Measurements from ENCODE around the gene MYO10.

MYO10 gene

DNA sequence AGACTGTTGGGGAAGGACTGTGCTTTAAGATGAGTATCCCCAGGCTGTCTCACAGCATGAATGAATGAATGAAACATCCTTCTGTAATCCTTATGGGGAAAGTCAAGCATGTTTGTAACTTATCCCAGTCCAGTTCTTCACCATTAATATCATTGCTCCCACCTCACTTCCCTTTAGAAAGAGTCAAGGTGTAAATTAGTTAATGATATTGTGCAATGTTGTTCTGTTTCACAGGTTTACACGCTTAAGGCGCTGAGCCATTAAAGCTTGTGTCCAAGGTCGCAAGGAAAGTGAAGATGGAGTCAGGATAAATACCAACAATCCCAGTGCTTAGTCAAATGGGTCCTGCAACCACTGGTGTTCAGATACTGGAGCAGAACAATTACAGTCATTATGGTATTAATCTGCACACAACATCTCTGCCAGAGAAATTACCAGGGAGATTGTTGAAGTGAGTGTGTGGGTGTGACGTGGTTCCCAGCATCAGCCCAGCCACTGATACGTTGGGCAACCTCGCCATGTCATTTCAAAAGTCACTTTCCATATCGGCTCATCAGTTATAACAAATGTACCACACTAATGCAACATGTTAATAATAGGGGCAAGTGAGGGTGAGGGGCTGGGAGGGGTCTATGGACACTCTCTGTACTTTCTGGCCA, 1.5 kb upstream of the MYO10 start:
- DNase-seq, result no peak

DNA sequence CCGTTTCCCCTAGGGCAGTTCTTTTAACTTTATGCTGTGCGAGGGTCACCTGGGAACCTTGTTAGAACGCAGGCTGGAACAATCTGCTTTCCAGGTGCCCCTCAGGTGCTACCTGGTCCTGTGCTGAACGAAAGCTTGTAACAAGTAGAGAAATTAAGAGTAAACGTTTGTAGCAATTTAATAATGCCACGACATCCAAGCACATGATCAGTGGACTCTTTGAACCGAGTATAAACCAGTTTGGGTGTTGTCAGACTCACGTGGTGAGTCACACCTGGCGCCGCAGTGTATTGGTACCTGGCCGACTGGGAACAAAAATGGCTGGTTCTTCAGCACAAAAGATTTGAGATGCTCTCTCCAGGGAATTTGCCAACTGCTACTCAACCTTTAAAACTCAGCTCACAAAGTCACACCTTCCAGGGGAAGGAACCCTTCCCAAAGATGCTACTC, 926 bp upstream of the MYO10 start:
- no peak for DNase-seq

DNA sequence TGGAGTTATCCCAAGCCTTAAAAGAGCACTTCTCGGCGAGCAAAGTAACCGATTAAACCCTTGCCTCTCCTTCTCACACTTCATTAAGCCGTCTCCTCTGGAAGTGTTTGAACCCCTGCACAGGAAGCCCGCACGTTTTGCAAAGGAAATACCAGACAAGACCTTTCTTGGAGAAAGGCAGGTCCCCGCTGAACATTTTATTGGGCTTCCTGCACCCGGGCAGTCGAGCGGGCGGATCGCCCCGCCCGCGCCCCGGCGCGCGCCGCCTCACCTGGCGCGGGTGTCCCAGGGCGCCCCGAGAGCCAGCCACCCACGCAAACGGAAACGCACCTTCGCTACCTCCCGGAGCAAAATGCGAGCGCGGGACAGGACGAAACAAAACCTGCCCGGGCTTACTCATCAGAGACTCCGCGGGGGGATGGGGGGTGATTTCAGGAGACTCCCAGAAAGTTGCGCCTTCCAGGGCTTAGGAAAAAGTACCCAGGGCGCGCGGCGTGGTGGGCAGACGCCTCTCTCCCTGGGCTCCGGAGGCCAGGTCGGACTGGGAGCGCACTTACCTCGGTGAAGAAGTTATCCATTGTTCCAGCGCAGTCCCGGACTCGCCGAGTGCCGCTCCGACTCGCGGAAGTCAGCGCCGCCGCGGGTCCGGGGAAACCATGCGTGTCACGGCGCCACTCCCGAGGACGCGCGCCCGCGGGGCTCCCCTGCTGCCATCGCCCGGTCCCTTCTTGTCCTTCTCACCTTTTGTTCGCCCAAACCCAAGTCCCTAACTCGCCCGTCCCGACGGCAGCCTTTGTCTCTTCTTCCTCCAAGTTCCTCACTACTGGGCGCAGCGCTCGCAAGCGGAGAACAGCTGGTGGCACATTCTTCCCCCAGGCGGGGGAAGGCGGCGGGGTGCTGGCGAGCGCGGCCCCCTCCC, 598 bp downstream of the MYO10 start:
- DNase-seq, result no peak

DNA sequence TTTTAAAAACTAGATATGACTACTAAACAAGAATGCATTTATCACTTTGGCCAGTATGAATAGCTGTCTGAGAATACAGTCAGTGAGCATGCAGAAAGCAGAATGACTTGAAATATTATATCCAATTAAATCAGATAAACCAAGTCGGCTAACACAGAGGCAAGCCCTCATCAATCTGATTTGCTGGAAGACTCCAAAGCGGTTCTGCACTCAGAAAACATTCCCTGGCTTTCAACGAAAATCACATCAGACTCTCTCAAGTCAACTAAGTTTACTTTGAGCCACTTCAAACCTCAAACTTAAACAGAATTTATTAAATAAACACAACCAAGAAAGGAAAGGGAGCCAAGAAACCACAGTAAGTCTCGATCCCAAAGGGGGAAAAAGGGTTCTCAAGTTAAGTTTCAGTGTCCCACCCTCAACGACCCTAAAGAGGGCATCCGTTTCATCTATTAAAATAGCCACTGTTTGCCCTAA, 1.4 kb downstream of the MYO10 start:
- DNase-seq, result no peak

DNA sequence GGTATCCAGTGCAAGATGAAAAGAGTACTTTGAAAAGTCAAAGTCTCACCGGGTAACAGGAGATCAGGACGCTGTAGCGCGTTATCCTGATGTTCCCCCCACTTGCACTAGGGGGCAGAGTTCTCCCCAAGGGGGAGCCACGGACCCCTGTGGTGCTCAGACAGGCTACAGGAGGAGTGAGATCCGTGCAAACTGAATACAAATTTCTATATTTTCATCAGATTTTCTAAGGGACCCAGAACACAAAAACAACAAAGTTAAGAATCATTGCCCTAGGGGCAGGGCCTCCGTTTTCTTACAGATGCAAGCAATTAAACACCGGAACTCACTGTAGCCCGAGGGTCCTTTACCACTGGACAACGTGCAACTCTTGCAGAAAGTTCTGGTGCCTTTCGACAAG, 2.0 kb downstream of the MYO10 start:
- DNase-seq, result no peak

DNA sequence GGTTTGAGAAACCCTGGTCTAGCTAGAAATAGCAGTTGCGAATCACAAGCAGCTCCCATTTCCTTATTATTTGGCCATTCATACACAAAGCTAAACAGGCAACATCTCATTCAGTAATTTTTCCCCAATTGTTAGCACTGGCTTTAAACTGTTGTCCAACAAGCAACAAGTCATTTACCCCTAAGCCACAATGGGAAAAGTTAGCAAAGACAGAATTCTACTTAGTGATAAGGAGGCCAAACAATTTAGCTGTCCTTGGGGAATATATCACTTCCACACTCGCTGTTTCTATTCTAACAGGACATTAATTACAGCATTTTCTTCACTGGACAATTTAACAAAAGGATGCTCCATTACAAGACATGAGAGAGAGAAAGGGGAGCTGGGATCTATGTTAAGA, 2.8 kb downstream of the MYO10 start:
- no peak for DNase-seq

DNA sequence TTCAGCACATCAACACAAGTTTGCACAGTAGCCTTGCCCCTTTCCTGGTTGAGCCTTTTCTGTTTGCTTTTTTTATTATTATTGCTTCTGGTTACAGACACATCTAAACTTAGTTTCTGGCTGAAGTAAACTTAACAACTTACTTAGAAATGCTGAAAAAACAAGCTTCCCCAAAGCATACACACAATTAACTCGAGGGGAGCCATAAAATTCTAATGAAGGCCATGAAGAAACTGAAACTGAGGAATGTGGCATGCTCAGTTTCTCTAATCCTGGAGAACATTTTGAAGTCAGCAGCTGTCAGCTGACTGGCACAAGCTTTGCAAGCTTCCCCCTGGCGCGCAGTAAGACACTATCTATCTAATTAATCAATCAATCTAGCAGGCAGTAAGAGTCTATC, 3.7 kb downstream of the MYO10 start:
- DNase-seq, result no peak

DNA sequence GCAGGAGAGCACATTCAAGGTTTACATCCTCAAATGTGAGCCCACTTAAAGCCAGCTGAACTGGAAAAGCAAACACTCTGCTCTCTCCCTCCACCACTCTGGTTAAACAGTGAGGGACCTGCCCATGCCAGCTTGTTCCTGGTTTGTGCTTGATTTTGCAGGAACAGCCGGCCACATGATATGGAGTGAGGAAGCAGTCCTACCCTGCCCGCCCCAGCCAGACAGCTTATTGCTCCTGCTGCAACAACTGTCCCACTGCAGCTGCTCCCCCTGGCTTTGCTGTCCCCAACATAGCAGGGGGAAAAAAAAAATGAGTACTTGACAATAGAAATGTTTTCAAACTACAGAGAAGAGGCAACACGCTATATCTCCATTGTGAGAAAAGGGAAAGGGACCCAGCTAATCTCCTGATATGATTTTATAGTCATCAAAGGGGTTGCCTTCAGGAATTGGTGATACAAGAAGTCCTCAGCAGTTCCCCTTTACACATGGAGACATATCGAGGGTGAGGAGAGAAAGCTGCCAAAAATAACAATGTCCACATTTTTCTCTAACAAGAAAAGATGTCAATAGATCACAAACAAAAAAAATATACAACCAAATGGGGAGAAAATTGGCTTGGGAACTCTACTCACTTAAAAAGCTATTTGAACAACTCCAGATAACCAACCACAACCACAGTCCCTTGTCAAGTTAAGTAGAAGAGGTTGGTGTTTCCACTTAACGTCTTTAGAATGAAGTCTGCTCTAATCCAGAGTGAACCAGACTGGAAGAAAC, 4.6 kb downstream of the MYO10 start:
- DNase-seq, result no peak

DNA sequence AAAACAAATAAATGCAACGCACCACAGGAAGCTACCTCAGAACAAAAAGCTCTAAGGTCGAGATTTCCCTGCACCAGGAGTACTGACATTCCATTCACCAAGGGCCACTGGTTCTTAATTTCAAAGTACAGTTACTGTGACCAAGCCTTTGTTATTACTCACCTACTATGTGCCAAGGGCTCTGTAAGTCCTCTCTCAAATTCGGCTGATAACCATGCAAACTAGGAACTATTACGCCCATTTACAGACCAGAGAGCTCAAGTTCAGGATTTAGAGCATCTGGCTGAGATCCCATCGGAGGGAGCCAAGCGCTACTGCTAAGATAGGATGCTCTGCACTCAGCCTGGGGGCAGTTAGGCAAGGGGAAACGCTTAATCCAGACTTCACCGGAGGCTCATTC, 5.6 kb downstream of the MYO10 start:
- DNase-seq, result no peak

DNA sequence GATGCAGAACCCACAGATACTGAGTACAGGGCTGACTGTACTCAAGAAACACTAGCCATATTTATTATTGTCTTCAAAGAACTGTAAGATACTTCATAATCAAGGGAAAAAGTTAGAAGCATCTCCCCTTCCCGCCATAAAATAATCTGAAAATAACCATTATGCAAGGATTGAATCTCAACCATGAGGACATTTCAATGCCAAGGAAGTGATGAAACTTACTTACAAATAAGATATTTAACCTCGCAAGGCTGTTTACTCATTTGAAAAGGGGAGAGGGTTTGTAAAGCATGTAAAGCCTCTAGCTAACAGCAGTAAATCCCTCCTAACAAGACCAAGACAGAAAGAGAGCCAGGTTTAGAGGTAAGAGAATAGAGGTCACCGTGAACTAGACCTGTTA, 6.3 kb downstream of the MYO10 start:
- no peak for DNase-seq

DNA sequence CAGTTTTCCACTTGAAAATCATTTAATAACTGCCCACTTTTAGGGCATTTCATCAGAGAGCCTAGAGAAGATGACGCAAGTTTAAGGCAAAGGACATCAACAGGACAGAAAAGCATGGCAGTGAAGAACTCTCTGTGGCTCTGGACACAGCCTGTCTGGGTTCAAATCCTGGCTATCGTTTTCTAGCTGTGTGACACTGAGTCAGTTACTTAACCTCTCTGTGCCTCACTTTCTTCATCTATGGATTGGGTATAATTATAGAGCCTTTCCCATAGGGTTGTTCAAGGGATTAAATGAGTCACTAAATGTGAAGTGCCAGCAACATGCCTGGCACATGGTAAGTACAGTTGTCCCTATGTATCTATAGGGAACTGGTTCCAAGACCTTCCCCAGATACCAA, 6.7 kb downstream of the MYO10 start:
- no peak for DNase-seq

DNA sequence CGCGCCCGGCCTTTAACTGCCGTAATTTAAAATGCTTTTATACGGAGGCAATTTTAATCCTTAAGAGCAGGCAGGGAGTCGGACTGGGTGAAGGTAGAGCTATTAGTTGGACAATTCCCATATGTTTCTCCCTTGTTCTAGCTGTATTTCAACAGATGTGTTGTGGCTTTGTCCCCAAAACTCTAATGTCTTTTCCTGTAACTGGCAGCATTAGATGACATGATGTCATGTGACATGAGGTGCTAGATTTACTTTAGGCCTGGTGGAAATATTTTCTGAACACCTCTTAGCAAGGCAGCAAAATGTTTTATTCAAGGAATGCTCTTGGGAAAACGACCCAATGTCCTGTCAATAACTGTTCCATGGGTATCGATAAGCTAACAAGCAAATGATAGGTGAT, 8.5 kb downstream of the MYO10 start:
- no peak for DNase-seq

DNA sequence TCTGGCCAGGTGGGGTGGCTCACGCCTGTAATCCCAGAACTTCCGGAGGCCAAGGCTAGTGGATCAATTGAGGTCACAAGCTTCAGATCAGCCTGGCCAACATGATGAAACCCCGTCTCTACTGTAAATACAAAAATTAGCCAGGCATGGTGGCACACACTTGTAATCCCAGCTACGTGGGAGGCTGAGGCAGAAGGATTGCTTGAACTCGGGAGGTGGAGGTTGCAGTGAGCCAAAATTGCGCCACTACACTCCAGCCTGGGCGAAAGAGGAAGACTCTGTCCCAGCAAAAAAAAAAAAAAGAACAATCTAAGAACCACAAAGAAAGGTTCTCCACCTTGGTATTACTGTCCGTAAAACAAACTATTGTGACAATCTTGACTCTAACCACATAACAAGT, 9.7 kb downstream of the MYO10 start:
- no peak for DNase-seq

DNA sequence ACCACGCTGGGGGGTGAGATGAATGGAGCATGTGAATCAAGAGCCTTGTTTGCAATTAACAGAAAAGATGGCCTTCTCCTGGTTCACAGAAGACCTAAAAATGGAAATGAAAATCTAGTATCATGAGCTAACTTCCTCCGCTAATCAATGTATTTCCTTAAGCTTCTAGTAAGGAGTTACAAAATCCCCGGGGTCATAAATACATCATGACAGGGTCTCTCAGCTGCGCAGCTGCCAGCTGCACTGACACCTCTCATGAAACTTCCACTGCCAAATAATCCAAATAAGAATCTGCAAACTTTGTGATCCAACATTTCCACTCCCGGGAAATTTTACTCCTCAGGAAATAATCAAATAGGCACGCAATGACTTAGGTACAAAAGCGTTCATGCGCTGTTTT, 11.9 kb downstream of the MYO10 start:
- no peak for DNase-seq

DNA sequence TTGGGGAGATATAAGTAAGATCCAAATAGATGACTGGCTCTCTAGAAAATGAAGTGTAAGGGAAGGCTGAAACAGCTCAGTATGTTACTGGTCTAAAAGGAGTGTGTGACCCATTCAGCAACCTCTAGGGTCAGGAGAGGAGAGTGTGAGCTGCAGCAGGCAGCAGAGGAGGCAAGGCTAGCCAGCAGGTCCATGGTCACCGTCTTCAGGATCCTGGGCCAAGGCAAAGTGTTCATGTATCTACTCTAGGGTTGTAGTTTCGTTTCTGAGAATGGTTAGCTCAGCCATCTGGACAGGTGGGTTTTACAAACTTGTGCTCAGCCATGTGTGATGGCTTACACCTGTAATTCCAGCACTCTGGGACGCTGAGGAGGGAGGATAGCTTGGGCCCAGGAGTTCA, 13.7 kb downstream of the MYO10 start:
- no peak for DNase-seq

DNA sequence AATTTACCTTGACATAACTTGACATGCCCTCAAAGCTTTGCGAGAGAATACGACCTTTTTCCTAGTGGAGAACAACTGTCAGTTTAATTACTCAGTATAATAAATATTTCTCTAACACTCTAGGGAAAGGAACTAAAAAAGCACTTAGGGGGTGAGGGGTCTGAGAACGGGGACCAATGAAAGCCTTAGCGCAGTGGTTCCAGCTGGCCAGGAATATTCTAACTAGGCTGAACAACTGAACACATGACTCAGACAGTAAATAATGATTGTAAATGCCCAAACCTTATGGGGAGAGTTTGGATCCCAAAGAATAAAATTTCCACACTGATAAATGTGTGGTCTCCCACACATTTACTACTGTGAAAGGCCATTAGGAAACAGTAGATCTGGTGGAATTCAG, 14.9 kb downstream of the MYO10 start:
- DNase-seq, result no peak

DNA sequence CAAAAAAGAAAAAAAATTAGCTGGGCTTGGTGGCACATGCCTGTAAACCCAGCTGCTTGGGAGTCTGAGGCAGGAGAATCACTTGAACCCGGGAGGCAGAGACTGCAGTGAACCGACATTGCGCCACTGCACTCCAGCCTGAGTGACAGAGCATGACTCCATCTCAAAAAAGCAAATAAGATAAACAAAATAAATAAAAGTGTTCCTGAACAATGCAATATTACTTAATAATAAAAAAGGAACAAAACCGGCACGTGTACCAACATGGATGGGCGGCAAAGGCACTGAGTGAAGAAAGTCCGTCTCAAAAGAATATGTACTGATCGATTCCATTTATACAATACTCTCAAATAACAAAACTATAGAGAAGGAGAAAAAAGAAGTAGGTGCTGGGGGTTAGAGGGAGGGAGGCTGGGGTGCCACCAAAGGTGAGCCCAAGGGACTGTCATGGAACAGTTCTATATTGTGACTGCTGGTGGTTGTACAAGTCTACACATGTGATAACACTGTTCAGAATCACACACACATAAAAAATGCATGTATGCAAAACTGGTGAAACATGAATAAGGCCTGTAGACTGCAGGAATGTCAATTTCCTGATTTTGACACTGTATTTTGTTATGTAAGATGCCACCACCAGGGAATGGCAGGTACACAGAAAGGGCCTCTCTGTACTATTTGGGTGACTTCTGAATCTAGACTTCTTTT, 15.8 kb downstream of the MYO10 start:
- no peak for DNase-seq

DNA sequence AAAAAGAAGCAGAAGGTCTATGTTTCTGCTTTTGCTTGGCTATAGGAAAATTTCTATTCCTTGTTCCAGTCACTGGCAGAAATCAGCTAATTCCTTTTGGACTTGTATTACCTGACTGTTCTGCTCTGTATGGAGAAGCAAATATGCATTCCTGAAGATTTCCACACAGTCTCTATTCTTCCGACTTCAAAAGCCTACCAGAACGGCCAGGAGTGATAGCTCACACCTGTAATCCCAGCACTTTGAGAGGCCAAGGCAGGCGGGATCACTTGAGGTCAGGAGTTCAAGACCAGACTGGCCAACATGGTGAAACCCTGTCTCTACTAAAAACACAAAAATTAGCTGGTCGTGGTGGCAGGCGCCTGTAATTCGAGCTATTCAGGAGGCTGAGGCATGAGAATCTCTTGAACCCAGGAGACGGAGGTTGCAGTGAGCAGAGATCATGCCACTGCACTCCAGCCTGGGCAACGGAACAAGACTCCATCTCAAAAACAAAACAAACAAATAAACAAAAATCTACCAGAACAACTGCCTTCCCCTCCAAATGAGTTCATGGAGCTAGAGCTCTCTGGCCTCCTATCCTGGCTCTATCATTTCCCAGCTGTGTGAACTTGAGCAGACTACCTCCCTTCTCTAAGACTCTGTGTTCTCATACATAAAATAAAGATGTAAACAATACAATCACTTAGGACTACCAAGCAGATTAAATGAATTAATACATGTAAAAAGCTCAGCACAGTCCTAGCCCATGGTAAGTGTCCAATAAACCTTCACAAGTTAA, 17.0 kb downstream of the MYO10 start:
- no peak for DNase-seq

DNA sequence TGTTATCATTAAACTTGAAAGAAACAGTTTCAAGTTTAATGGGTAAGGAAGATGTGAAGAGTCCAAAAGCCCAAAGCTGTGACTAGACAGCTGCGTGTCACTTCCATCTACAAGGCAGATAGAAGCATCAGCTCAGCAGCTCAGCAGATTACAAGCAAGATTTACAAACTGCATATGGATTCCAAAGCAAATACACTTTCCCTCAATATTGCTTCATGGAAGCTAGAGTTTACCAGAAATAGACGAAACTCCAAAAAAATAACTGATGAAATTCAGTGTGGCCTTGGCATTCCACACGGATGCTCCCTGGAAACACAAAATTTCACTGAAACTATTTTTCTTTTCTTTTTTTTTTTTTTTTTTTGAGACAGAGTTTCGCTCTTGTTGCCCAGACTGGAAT, 17.9 kb downstream of the MYO10 start:
- no peak for DNase-seq

DNA sequence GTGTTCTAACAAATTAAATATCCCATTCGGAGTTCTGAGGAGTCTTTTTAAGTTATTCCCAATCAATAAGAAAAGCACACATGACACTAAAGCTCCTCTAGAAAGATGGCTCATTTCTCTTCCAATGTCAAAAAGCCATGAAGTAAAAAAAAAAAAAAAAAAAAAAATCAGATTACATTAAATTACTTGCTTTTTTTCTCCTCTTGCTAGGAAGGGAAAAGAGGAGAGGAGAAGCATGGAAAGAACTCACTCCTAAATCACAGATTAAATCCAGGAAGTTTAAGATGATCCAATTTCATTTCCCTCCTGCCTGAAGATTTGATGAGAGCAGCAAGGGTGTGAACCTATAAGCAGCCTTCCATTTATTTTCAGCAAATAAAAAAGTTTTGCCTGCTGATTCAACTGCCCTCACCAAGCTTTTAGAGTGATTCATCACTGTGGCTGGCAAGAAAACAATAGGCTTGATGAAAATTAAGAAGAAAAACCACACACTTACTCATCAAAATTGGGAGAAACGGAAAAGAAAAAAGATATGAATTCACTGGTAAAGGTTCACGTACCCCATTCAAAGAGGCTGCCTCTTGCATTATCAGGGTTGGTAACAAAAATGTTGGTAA, 19.7 kb downstream of the MYO10 start:
- DNase-seq, result no peak

DNA sequence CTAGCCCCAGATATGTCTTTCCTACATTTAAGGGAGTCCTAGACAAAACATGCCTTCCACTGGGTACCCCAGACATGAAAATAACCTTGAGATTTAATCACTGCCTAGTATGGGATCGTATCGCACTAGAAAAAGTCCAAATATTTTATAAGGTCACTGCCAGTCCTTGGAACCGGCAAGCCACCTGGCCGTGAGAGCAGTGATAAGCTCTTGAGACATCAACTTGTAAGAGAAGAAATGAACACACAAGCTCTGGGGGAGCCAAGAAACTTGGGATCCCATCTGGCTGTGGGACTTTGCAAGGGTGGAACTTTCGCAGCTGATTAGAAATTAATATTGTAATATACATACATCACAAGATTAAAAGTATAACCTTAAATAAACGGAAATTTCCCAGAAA, 21.5 kb downstream of the MYO10 start:
- no peak for DNase-seq

DNA sequence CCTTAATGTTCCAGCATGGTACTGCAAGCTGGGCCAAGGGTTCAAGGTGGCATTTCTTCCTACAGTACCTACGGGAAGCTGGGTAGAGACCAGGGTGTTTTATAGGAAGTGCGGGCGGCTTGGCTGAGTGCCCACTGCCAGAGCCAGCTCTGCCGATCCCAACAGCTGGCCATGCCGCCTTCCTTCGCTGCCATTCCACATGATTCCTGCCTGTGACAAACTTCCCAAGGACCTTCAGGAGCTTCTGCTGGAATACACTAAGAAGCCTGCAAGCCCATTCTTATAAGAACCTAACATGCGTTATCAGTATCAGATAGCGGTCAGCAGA, 22.0 kb downstream of the MYO10 start:
- no peak for DNase-seq

Data from NCI-H1436 treated with DMSO at 0.1 percent for 48 hours (cell line).